ENCODE results near the gene MMP21.

The MMP21 gene

GRCh38 chr10:125761961-125762360 is 13.7 kb downstream of the MMP21 start:
- no peak for DNase-seq (ENCODE audit: low read depth, low spot score)
- H3K4me1 ChIP-seq (ENCODE audit: insufficient read depth, insufficient read length), result peaks cover 2% of the 10 kb centered on the region
- no peak overlapping the region for H3K4me3 ChIP-seq (ENCODE audit: insufficient read length, low read depth)
- no peak overlapping the region for H3K9ac ChIP-seq (ENCODE audit: insufficient read length, low read depth)
- TF ChIP-seq YY1 (IDR thresholded peaks at IDR 0.05; ENCODE audit: insufficient read depth, insufficient read length) (no peak), SUZ12 (IDR thresholded peaks at IDR 0.05; ENCODE audit: extremely low read depth, insufficient read depth, insufficient read length) (no peak), ZNF274 (IDR thresholded peaks at IDR 0.05; ENCODE audit: low read depth, low read length) (no peak)
- no peaks in the 10 kb centered on the region for H3K9me3 ChIP-seq (ENCODE audit: insufficient read depth, low read length)
- H3K36me3 ChIP-seq (ENCODE audit: insufficient read depth, insufficient read length, low read length), result peaks cover 68% of the 10 kb centered on the region
- no peaks in the 10 kb centered on the region for H3K27me3 ChIP-seq (ENCODE audit: insufficient read depth, insufficient read length)

- no peak overlapping the region for H3K4me3 ChIP-seq (ENCODE audit: insufficient read length, low read depth)
- peaks cover 2% of the 10 kb centered on the region for H3K4me1 ChIP-seq (ENCODE audit: insufficient read depth, insufficient read length)
- no peaks in the 10 kb centered on the region for H3K9me3 ChIP-seq (ENCODE audit: insufficient read depth, low read length)
- DNase-seq (ENCODE audit: low read depth, low spot score), result no peak
- peaks cover 67% of the 10 kb centered on the region for H3K36me3 ChIP-seq (ENCODE audit: insufficient read depth, insufficient read length, low read length)
- H3K27me3 ChIP-seq (ENCODE audit: insufficient read depth, insufficient read length), result no peaks in the 10 kb centered on the region
- no peak for TF ChIP-seq SUZ12 (IDR thresholded peaks at IDR 0.05; ENCODE audit: extremely low read depth, insufficient read depth, insufficient read length)
- no peak overlapping the region for H3K9ac ChIP-seq (ENCODE audit: insufficient read length, low read depth)
Measured at GRCh38 chr10:125757742-125758141, 17.9 kb downstream of the MMP21 start.

GRCh38 chr10:125756853-125757487 is 18.7 kb downstream of the MMP21 start:
- Histone ChIP-seq H3K4me1 (ENCODE audit: insufficient read depth, insufficient read length) (peaks cover 2% of the 10 kb centered on the region), H3K4me3 (ENCODE audit: insufficient read length, low read depth) (no peak overlapping the region), H3K9ac (ENCODE audit: insufficient read length, low read depth) (no peak overlapping the region), H3K36me3 (ENCODE audit: insufficient read depth, insufficient read length, low read length) (peaks cover 75% of the 10 kb centered on the region), H3K9me3 (ENCODE audit: insufficient read depth, low read length) (no peaks in the 10 kb centered on the region), H3K27me3 (ENCODE audit: insufficient read depth, insufficient read length) (no peaks in the 10 kb centered on the region)
- DNase-seq (ENCODE audit: low read depth, low spot score), result no peak
- TF ChIP-seq YY1 (IDR thresholded peaks at IDR 0.05; ENCODE audit: insufficient read depth, insufficient read length) (no peak), ZNF274 (IDR thresholded peaks at IDR 0.05; ENCODE audit: low read depth, low read length) (no peak), SUZ12 (IDR thresholded peaks at IDR 0.05; ENCODE audit: extremely low read depth, insufficient read depth, insufficient read length) (no peak)

GRCh38 chr10:125756196-125756595 is 19.4 kb downstream of the MMP21 start:
- Histone ChIP-seq H3K9me3 (ENCODE audit: insufficient read depth, low read length) (no peaks in the 10 kb centered on the region), H3K4me1 (ENCODE audit: insufficient read depth, insufficient read length) (peaks cover 2% of the 10 kb centered on the region), H3K27me3 (ENCODE audit: insufficient read depth, insufficient read length) (no peaks in the 10 kb centered on the region), H3K4me3 (ENCODE audit: insufficient read length, low read depth) (no peak overlapping the region), H3K36me3 (ENCODE audit: insufficient read depth, insufficient read length, low read length) (peaks cover 79% of the 10 kb centered on the region), H3K9ac (ENCODE audit: insufficient read length, low read depth) (no peak overlapping the region)
- DNase-seq (ENCODE audit: low read depth, low spot score), result no peak
- no peak for TF ChIP-seq YY1 (IDR thresholded peaks at IDR 0.05; ENCODE audit: insufficient read depth, insufficient read length)
- TF ChIP-seq SUZ12 (IDR thresholded peaks at IDR 0.05; ENCODE audit: extremely low read depth, insufficient read depth, insufficient read length), result no peak
- TF ChIP-seq ZNF274 (IDR thresholded peaks at IDR 0.05; ENCODE audit: low read depth, low read length), result no peak

DNA sequence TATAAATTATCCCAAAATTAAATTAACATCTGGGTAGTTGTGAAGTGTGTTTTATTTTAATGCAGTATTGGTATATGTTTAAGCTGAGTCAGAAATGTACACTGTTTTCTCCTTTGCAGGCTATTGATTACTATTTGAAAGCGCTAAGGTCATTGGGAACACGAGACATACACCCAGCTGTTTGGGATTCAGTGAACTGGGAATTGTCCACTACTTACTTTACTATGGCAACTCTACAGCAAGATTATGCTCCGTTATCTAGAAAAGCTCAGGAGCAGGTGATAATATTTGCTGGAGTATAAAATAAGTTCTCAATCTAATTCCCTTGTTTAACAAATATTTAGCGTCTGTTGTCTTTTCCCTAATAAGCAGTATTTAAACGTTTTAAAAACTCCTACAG is 28.2 kb downstream of the MMP21 start:
- no peak overlapping the region for H3K4me3 ChIP-seq (ENCODE audit: insufficient read length, low read depth)
- H3K36me3 ChIP-seq (ENCODE audit: insufficient read depth, insufficient read length, low read length), result peaks cover 93% of the 10 kb centered on the region
- TF ChIP-seq ZNF274 (IDR thresholded peaks at IDR 0.05; ENCODE audit: low read depth, low read length), result no peak
- TF ChIP-seq YY1 (IDR thresholded peaks at IDR 0.05; ENCODE audit: insufficient read depth, insufficient read length), result no peak
- no peak for TF ChIP-seq SUZ12 (IDR thresholded peaks at IDR 0.05; ENCODE audit: extremely low read depth, insufficient read depth, insufficient read length)
- H3K9me3 ChIP-seq (ENCODE audit: insufficient read depth, low read length), result no peaks in the 10 kb centered on the region
- H3K27me3 ChIP-seq (ENCODE audit: insufficient read depth, insufficient read length), result no peaks in the 10 kb centered on the region
- H3K9ac ChIP-seq (ENCODE audit: insufficient read length, low read depth), result no peak overlapping the region
- no peak for DNase-seq (ENCODE audit: low read depth, low spot score)
- H3K4me1 ChIP-seq (ENCODE audit: insufficient read depth, insufficient read length), result no peaks in the 10 kb centered on the region

DNA sequence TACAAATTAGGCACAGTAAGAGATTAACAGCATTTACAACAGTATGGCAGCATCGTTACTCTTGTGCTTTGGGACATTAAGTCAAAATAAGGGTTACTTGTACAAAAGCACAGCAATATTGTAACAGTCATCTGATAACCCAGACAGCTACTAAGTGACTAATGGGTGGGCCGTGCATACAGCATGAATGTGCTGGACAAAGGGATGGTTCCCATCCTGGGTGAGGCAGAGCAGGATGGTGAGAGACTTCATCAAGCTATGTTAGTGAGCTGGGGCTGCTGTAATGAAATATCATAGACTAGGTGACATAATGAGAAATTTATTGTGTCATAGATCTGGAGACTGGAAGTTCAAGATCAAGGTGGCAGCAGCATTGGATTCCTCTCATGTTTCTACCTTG is 30.7 kb downstream of the MMP21 start:
- Histone ChIP-seq H3K36me3 (ENCODE audit: insufficient read depth, insufficient read length, low read length) (peaks cover 90% of the 10 kb centered on the region), H3K9me3 (ENCODE audit: insufficient read depth, low read length) (no peaks in the 10 kb centered on the region), H3K9ac (ENCODE audit: insufficient read length, low read depth) (no peak overlapping the region), H3K4me3 (ENCODE audit: insufficient read length, low read depth) (no peak overlapping the region), H3K4me1 (ENCODE audit: insufficient read depth, insufficient read length) (no peaks in the 10 kb centered on the region), H3K27me3 (ENCODE audit: insufficient read depth, insufficient read length) (no peaks in the 10 kb centered on the region)
- TF ChIP-seq SUZ12 (IDR thresholded peaks at IDR 0.05; ENCODE audit: extremely low read depth, insufficient read depth, insufficient read length) (no peak), ZNF274 (IDR thresholded peaks at IDR 0.05; ENCODE audit: low read depth, low read length) (no peak), YY1 (IDR thresholded peaks at IDR 0.05; ENCODE audit: insufficient read depth, insufficient read length) (no peak)
- DNase-seq (ENCODE audit: low read depth, low spot score), result no peak

GRCh38 chr10:125742465-125742864 is 33.2 kb downstream of the MMP21 start:
- Histone ChIP-seq H3K36me3 (ENCODE audit: insufficient read depth, insufficient read length, low read length) (peaks cover 92% of the 10 kb centered on the region), H3K27me3 (ENCODE audit: insufficient read depth, insufficient read length) (no peaks in the 10 kb centered on the region), H3K4me1 (ENCODE audit: insufficient read depth, insufficient read length) (no peaks in the 10 kb centered on the region), H3K9me3 (ENCODE audit: insufficient read depth, low read length) (no peaks in the 10 kb centered on the region), H3K9ac (ENCODE audit: insufficient read length, low read depth) (no peak overlapping the region), H3K4me3 (ENCODE audit: insufficient read length, low read depth) (no peak overlapping the region)
- no peak for TF ChIP-seq ZNF274 (IDR thresholded peaks at IDR 0.05; ENCODE audit: low read depth, low read length)
- no peak for TF ChIP-seq SUZ12 (IDR thresholded peaks at IDR 0.05; ENCODE audit: extremely low read depth, insufficient read depth, insufficient read length)
- TF ChIP-seq YY1 (IDR thresholded peaks at IDR 0.05; ENCODE audit: insufficient read depth, insufficient read length), result no peak
- no peak for DNase-seq (ENCODE audit: low read depth, low spot score)

Data from NT2/D1 (cell line).